Measurements from ENCODE around the gene EIF2S1. TPM values are rescaled to one million over a fixed set of nuclear protein-coding genes. Genes with fewer than 3 reads are reported as not detected.

Gene EIF2S1
- total RNA-seq, 2 experiments from 2014 or later, result 93.2 to 103 TPM

- no peaks in the 10 kb centered on the region for H3K9me3 Mint-ChIP-seq
- H3K4me1 Mint-ChIP-seq, result peaks cover 4% of the 10 kb centered on the region
- no peak for ATAC-seq (ENCODE audit: low read depth)
- no peak for DNase-seq
- H3K4me3 Mint-ChIP-seq, result no peak overlapping the region
- no peak overlapping the region for H3K27ac Mint-ChIP-seq
- POLR2A ChIA-PET, result no interaction called here
- H3K36me3 Mint-ChIP-seq, result peaks cover 23% of the 10 kb centered on the region
- H3K27me3 Mint-ChIP-seq, result no peaks in the 10 kb centered on the region
Measured at GRCh38 chr14:67387195-67387594, 27.1 kb downstream of the EIF2S1 start.

GRCh38 chr14:67389275-67389674 is 29.1 kb downstream of the EIF2S1 start:
- H3K27ac Mint-ChIP-seq, result no peak overlapping the region
- DNase-seq (no peak), ATAC-seq (ENCODE audit: low read depth) (no peak)
- peaks cover 17% of the 10 kb centered on the region for H3K36me3 Mint-ChIP-seq
- H3K4me3 Mint-ChIP-seq, result no peak overlapping the region
- no peaks in the 10 kb centered on the region for H3K27me3 Mint-ChIP-seq
- POLR2A ChIA-PET, result no interaction called here
- peaks cover 4% of the 10 kb centered on the region for H3K4me1 Mint-ChIP-seq
- no peaks in the 10 kb centered on the region for H3K9me3 Mint-ChIP-seq

- no peak overlapping the region for H3K27ac Mint-ChIP-seq
Measured at GRCh38 chr14:67389811-67390534, 29.8 kb downstream of the EIF2S1 start.

GRCh38 chr14:67391268-67391667 is 31.1 kb downstream of the EIF2S1 start:
- Mint-ChIP-seq H3K9me3 (no peaks in the 10 kb centered on the region), H3K36me3 (peaks cover 7% of the 10 kb centered on the region), H3K27me3 (no peaks in the 10 kb centered on the region), H3K4me1 (peaks cover 4% of the 10 kb centered on the region), H3K4me3 (no peak overlapping the region), H3K27ac (no peak overlapping the region)
- DNase-seq, result no peak
- ATAC-seq (ENCODE audit: low read depth), result peak; percentile 26
- POLR2A ChIA-PET, result no interaction called here

More at GRCh38 chr14:67389811-67390534, 29.8 kb downstream of the EIF2S1 start:
- H3K27me3 Mint-ChIP-seq, result no peaks in the 10 kb centered on the region
- no peak overlapping the region for H3K4me3 Mint-ChIP-seq
- peaks cover 12% of the 10 kb centered on the region for H3K36me3 Mint-ChIP-seq
- POLR2A ChIA-PET, result no interaction called here
- ATAC-seq (ENCODE audit: low read depth) (no peak), DNase-seq (no peak)
- H3K4me1 Mint-ChIP-seq, result peaks cover 4% of the 10 kb centered on the region
- H3K9me3 Mint-ChIP-seq, result no peaks in the 10 kb centered on the region

- no peaks in the 10 kb centered on the region for H3K9me3 Mint-ChIP-seq
- H3K27ac Mint-ChIP-seq, result no peak overlapping the region
- H3K4me3 Mint-ChIP-seq, result no peak overlapping the region
- ATAC-seq (ENCODE audit: low read depth) (no peak), DNase-seq (no peak)
- peaks cover 4% of the 10 kb centered on the region for H3K4me1 Mint-ChIP-seq
- peaks cover 5% of the 10 kb centered on the region for H3K36me3 Mint-ChIP-seq
- POLR2A ChIA-PET, result no interaction called here
- H3K27me3 Mint-ChIP-seq, result no peaks in the 10 kb centered on the region
Measured at GRCh38 chr14:67392123-67392522, 32.0 kb downstream of the EIF2S1 start.

- Mint-ChIP-seq H3K27me3 (no peaks in the 10 kb centered on the region), H3K4me1 (peaks cover 4% of the 10 kb centered on the region), H3K27ac (no peak overlapping the region), H3K4me3 (no peak overlapping the region), H3K9me3 (no peaks in the 10 kb centered on the region), H3K36me3 (peaks cover 2% of the 10 kb centered on the region)
- POLR2A ChIA-PET, result no interaction called here
- DNase-seq (no peak), ATAC-seq (ENCODE audit: low read depth) (no peak)
Measured at GRCh38 chr14:67392800-67393199, 32.7 kb downstream of the EIF2S1 start.

GRCh38 chr14:67393689-67394088 is 33.6 kb downstream of the EIF2S1 start:
- Mint-ChIP-seq H3K4me1 (peaks cover 4% of the 10 kb centered on the region), H3K27me3 (no peaks in the 10 kb centered on the region), H3K27ac (no peak overlapping the region), H3K4me3 (no peak overlapping the region), H3K9me3 (no peaks in the 10 kb centered on the region), H3K36me3 (no peaks in the 10 kb centered on the region)
- POLR2A ChIA-PET, result no interaction called here
- DNase-seq (no peak), ATAC-seq (ENCODE audit: low read depth) (no peak)

GRCh38 chr14:67395086-67395875 is 35.2 kb downstream of the EIF2S1 start:
- no peak overlapping the region for H3K4me3 Mint-ChIP-seq
- H3K36me3 Mint-ChIP-seq, result no peaks in the 10 kb centered on the region
- DNase-seq (no peak), ATAC-seq (ENCODE audit: low read depth) (no peak)
- no peaks in the 10 kb centered on the region for H3K9me3 Mint-ChIP-seq
- peaks cover 4% of the 10 kb centered on the region for H3K4me1 Mint-ChIP-seq
- no peak overlapping the region for H3K27ac Mint-ChIP-seq
- peaks cover under 1% of the 10 kb centered on the region for H3K27me3 Mint-ChIP-seq
- POLR2A ChIA-PET, result no interaction called here

- Mint-ChIP-seq H3K4me3 (no peak overlapping the region), H3K4me1 (peaks cover 4% of the 10 kb centered on the region), H3K27ac (no peak overlapping the region), H3K36me3 (no peaks in the 10 kb centered on the region), H3K27me3 (peaks cover 4% of the 10 kb centered on the region), H3K9me3 (no peaks in the 10 kb centered on the region)
- ATAC-seq (ENCODE audit: low read depth), result no peak
- DNase-seq, result no peak
- POLR2A ChIA-PET, result no interaction called here
Measured at GRCh38 chr14:67395876-67396189, 35.7 kb downstream of the EIF2S1 start.

GRCh38 chr14:67396381-67396970 is 36.3 kb downstream of the EIF2S1 start:
- POLR2A ChIA-PET, result no interaction called here

GRCh38 chr14:67397536-67397935 is 37.4 kb downstream of the EIF2S1 start:
- Mint-ChIP-seq H3K9me3 (no peaks in the 10 kb centered on the region), H3K4me3 (no peak overlapping the region), H3K36me3 (no peaks in the 10 kb centered on the region), H3K4me1 (no peaks in the 10 kb centered on the region), H3K27ac (no peak overlapping the region), H3K27me3 (peaks cover 4% of the 10 kb centered on the region)
- ATAC-seq (ENCODE audit: low read depth) (no peak), DNase-seq (no peak)
- POLR2A ChIA-PET, result no interaction called here

More at GRCh38 chr14:67396381-67396970, 36.3 kb downstream of the EIF2S1 start:
- H3K9me3 Mint-ChIP-seq, result no peaks in the 10 kb centered on the region
- H3K4me3 Mint-ChIP-seq, result no peak overlapping the region
- H3K36me3 Mint-ChIP-seq, result no peaks in the 10 kb centered on the region
- ATAC-seq (ENCODE audit: low read depth), result no peak
- no peak overlapping the region for H3K27ac Mint-ChIP-seq
- peaks cover 4% of the 10 kb centered on the region for H3K27me3 Mint-ChIP-seq
- H3K4me1 Mint-ChIP-seq, result peaks cover 2% of the 10 kb centered on the region
- DNase-seq, result no peak

GRCh38 chr14:67400434-67400833 is 40.3 kb downstream of the EIF2S1 start:
- POLR2A ChIA-PET, result no interaction called here
- Mint-ChIP-seq H3K27me3 (peaks cover 8% of the 10 kb centered on the region), H3K4me1 (no peaks in the 10 kb centered on the region), H3K9me3 (no peaks in the 10 kb centered on the region), H3K27ac (no peak overlapping the region), H3K36me3 (no peaks in the 10 kb centered on the region), H3K4me3 (no peak overlapping the region)
- no peak for ATAC-seq (ENCODE audit: low read depth)
- DNase-seq, result no peak

GRCh38 chr14:67405771-67406170 is 45.6 kb downstream of the EIF2S1 start:
- Mint-ChIP-seq H3K4me1 (no peaks in the 10 kb centered on the region), H3K36me3 (no peaks in the 10 kb centered on the region), H3K9me3 (no peaks in the 10 kb centered on the region), H3K27me3 (peaks cover 3% of the 10 kb centered on the region), H3K27ac (no peak overlapping the region), H3K4me3 (no peak overlapping the region)
- DNase-seq, result no peak
- no peak for ATAC-seq (ENCODE audit: low read depth)
- POLR2A ChIA-PET, result no interaction called here
